ENCODE measurements around the gene ADSL.

- TF ChIP-seq PATZ1 (CRISPR knock-in tag; IDR thresholded peaks at IDR 0.05; ENCODE audit: borderline replicate concordance), result no peak
- TF ChIP-seq TCF4 (CRISPR knock-in tag; IDR thresholded peaks at IDR 0.05; ENCODE audit: borderline replicate concordance), result no peak
- TF ChIP-seq ZC3H10 (CRISPR knock-in tag; IDR thresholded peaks at IDR 0.05), result no peak
These were observed 37.2 kb upstream of the ADSL start for GRCh38 chr22:40308999-40309573.
